HG02588 (cell line): Measurements from ENCODE around the gene TFG.
"Not testable (repeated sequence)": the region's sequence is repeated elsewhere in the genome, so short reads cannot be mapped to it uniquely, and the experiment has no call there.

Source experiments
- ATAC-seq: cut with Tn5 transposase; IDR thresholded peaks from one replicate; pipeline ENCODE4 v1.9.1; 2021; ENCODE audit warnings: mild to moderate bottlenecking, moderate library complexity; ENCODE audit not compliant: unreplicated experiment

TFG gene

GRCh38 chr3:100708989-100709841 lies at the start of gene TFG:
Gene TFG, plus strand, starts transcription at chr3:100709494. Its CDS starts 4,192 bp downstream, at chr3:100713686.
- ATAC-seq, result peak; percentile 94

GRCh38 chr3:100661294-100661693 lies 48.0 kb upstream of the TFG start:
- not testable (repeated sequence) for ATAC-seq

- no peak for ATAC-seq
Observed at GRCh38 chr3:100662113-100662823, 47.0 kb upstream of the TFG start.

- no peak for ATAC-seq
Observed at GRCh38 chr3:100665230-100665629, 44.1 kb upstream of the TFG start.

GRCh38 chr3:100666699-100667098 lies 42.6 kb upstream of the TFG start:
- not testable (repeated sequence) for ATAC-seq

- not testable (repeated sequence) for ATAC-seq
Observed at GRCh38 chr3:100667316-100667715, 42.0 kb upstream of the TFG start.

GRCh38 chr3:100670995-100671394 lies 38.3 kb upstream of the TFG start:
- ATAC-seq, result not testable (repeated sequence)

- ATAC-seq, result no peak
Observed at GRCh38 chr3:100681496-100681895, 27.8 kb upstream of the TFG start.

- no peak for ATAC-seq
Observed at GRCh38 chr3:100682056-100682853, 27.0 kb upstream of the TFG start.

GRCh38 chr3:100682854-100683760 lies 26.2 kb upstream of the TFG start:
- ATAC-seq, result no peak

GRCh38 chr3:100693225-100693624 lies 16.1 kb upstream of the TFG start:
- ATAC-seq, result no peak

- no peak for ATAC-seq
Observed at GRCh38 chr3:100695696-100696095, 13.6 kb upstream of the TFG start.

GRCh38 chr3:100696161-100696560 lies 13.1 kb upstream of the TFG start:
- no peak for ATAC-seq

GRCh38 chr3:100697172-100697571 lies 12.1 kb upstream of the TFG start:
- ATAC-seq, result no peak

GRCh38 chr3:100697723-100698285 lies 11.5 kb upstream of the TFG start:
- no peak for ATAC-seq

GRCh38 chr3:100698736-100699135 lies 10.6 kb upstream of the TFG start:
- ATAC-seq, result no peak

GRCh38 chr3:100700708-100701107 lies 8.6 kb upstream of the TFG start:
- no peak for ATAC-seq

GRCh38 chr3:100702082-100702979 lies 7.0 kb upstream of the TFG start:
- no peak for ATAC-seq

GRCh38 chr3:100702980-100703345 lies 6.3 kb upstream of the TFG start:
- no peak for ATAC-seq
